Smooth muscle cell (in vitro differentiated cells): Measurements from ENCODE around the gene BPI. TPM values are rescaled to one million over a fixed set of nuclear protein-coding genes. Genes with fewer than 3 reads are reported as not detected.

Experiments
- DNase-seq: peaks from one replicate; lab custom pipeline; 2025; ENCODE audit not compliant: unreplicated experiment; lab: John Stamatoyannopoulos, UW
- H2AFZ ChIP-seq: fragments of 200-600 bp; sonication (generic); 2 replicates; pipeline ENCODE4 v1.6.0; 2016; ENCODE audit warnings: antibody characterized with exemption, low read depth, mild to moderate bottlenecking
- H3F3A ChIP-seq: fragments of 200-600 bp; sonication (generic); 2 replicates; pipeline ENCODE4 v1.6.0; 2017; ENCODE audit warnings: antibody characterized with exemption, low read depth
- H3K27ac ChIP-seq: fragments of 200-600 bp; sonication (generic); 2 replicates; pipeline ENCODE4 v1.5.1; 2016; ENCODE audit warnings: low read depth, mild to moderate bottlenecking
- H3K27me3 ChIP-seq: fragments of 200-600 bp; sonication (generic); 2 replicates; pipeline ENCODE4 v1.6.1; 2016; ENCODE audit warnings: low read depth, mild to moderate bottlenecking
- H3K36me3 ChIP-seq: fragments of 200-600 bp; sonication (generic); 2 replicates; pipeline ENCODE4 v1.5.1; 2016; ENCODE audit warnings: low read depth
- H3K4me1 ChIP-seq: fragments of 200-600 bp; sonication (generic); 2 replicates; pipeline ENCODE4 v1.5.1; 2016; ENCODE audit warnings: low read depth
- H3K4me2 ChIP-seq: fragments of 200-600 bp; sonication (generic); 2 replicates; pipeline ENCODE4 v1.6.0; 2016; ENCODE audit warnings: mild to moderate bottlenecking
- H3K4me3 ChIP-seq: fragments of 200-600 bp; sonication (generic); 2 replicates; pipeline ENCODE4 v1.5.1; 2016; ENCODE audit warnings: mild to moderate bottlenecking
- H3K79me2 ChIP-seq: fragments of 200-600 bp; sonication (generic); 2 replicates; pipeline ENCODE4 v1.6.0; 2016; ENCODE audit warnings: low read depth, mild to moderate bottlenecking
- H3K9ac ChIP-seq: fragments of 200-600 bp; sonication (generic); 2 replicates; pipeline ENCODE4 v1.6.0; 2016; ENCODE audit warnings: low read depth
- H3K9me3 ChIP-seq: fragments of 200-600 bp; sonication (generic); replicated peaks from 2 replicates; pipeline ENCODE4 v1.5.1; 2016; ENCODE audit warnings: low read depth
- H4K20me1 ChIP-seq: fragments of 200-600 bp; sonication (generic); 2 replicates; pipeline ENCODE4 v1.6.0; 2016; ENCODE audit warnings: low read depth
- WGBS: methylation state at CpG from one replicate; pipeline ENCODE4 v1.1.7; 2016; ENCODE audit warnings: low lambda C conversion rate; 5-methylcytosine and 5-hydroxymethylcytosine counted together
- polyA plus RNA-seq: library from polyadenylated mRNA; unstranded; fragments of >200 nt; fragmentation: Nextera tagmentation; extraction: Ambion mirVana; gene quantifications from 2 replicates; pipeline ENCODE4 v1.2.1, GENCODE V29; 2016
- total RNA-seq: library from RNA; depleted of rRNA; stranded (reverse); fragments of >200 nt; gene quantifications from 2 replicates; pipeline ENCODE4 v1.2.3, GENCODE V29; 2014
- TF ChIP-seq, protein P1 (sequence below): fragments of 200-600 bp; sonication (generic); IDR thresholded peaks from 2 replicates; pipeline ENCODE4 v1.5.1; 2017; ENCODE audit warnings: borderline replicate concordance, mild to moderate bottlenecking, antibody characterized with exemption; ENCODE audit not compliant: insufficient read depth, poor library complexity, severe bottlenecking

Gene BPI
- total and polyA plus RNA-seq, 2 experiments from 2014 or later = not detected

DNA sequence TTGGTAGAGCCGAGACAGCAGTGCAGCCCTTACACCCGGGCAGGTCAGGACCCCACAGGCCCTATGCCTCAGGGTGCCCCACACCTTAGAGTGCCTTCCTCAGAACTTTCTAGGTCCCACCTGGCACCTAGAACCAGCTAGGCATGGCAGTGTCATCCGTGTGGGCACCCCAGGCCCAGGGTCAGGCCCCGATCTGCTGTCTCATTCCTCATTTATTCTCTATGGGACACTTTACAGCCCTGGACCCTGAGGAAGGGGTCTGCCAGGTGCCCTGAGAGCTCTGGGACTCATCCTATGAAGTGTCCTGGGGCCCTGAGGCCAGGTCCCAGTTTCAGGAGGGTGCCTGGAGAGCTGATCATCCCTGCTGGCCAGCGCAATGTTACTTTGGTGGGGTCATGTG lies 8.1 kb upstream of the BPI start:
- no peaks in the 10 kb centered on the region for H3K36me3 ChIP-seq
- TF ChIP-seq, protein P1, sequence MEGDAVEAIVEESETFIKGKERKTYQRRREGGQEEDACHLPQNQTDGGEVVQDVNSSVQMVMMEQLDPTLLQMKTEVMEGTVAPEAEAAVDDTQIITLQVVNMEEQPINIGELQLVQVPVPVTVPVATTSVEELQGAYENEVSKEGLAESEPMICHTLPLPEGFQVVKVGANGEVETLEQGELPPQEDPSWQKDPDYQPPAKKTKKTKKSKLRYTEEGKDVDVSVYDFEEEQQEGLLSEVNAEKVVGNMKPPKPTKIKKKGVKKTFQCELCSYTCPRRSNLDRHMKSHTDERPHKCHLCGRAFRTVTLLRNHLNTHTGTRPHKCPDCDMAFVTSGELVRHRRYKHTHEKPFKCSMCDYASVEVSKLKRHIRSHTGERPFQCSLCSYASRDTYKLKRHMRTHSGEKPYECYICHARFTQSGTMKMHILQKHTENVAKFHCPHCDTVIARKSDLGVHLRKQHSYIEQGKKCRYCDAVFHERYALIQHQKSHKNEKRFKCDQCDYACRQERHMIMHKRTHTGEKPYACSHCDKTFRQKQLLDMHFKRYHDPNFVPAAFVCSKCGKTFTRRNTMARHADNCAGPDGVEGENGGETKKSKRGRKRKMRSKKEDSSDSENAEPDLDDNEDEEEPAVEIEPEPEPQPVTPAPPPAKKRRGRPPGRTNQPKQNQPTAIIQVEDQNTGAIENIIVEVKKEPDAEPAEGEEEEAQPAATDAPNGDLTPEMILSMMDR = no peak
- no peaks in the 10 kb centered on the region for H3K9me3 ChIP-seq
- H3K9ac ChIP-seq = no peak overlapping the region
- no peak for DNase-seq
- no peak overlapping the region for H2AFZ ChIP-seq
- no peaks in the 10 kb centered on the region for H3K79me2 ChIP-seq
- no peak overlapping the region for H3K4me2 ChIP-seq
- H4K20me1 ChIP-seq = no peaks in the 10 kb centered on the region
- H3F3A ChIP-seq = no peaks in the 10 kb centered on the region
- H3K27me3 ChIP-seq = no peaks in the 10 kb centered on the region
- no peak overlapping the region for H3K27ac ChIP-seq
- no peak overlapping the region for H3K4me3 ChIP-seq
- WGBS = 94% methylated on average over 5 of the region's 5 CpGs
- H3K4me1 ChIP-seq = peaks cover 7% of the 10 kb centered on the region

DNA sequence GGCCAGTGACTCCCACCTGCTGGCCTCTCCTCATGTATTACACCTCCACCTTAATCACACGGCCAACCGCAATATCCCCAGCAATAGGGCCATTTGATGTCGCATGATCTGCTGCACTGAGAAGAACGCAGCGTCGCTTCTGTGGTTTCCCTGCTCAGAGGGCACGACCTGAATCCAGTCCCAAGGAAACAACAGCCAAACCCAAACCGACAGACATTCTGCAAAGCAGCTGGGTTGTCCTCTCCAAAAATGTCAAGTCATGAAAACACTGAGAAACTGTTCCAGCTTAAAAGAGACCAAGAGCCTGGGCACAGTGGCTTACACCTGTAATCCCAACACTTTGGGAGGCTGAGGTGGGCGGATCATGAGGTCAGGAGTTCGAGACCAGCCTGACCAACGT lies 7.5 kb upstream of the BPI start:
- H2AFZ ChIP-seq = no peak overlapping the region
- WGBS = 94% methylated on average over 11 of the region's 11 CpGs
- H3K4me2 ChIP-seq = no peak overlapping the region
- no peaks in the 10 kb centered on the region for H3K27me3 ChIP-seq
- no peaks in the 10 kb centered on the region for H3K36me3 ChIP-seq
- no peaks in the 10 kb centered on the region for H3K9me3 ChIP-seq
- no peak overlapping the region for H3K27ac ChIP-seq
- no peaks in the 10 kb centered on the region for H3K79me2 ChIP-seq
- TF ChIP-seq, protein P1 = no peak
- no peaks in the 10 kb centered on the region for H3F3A ChIP-seq
- H3K9ac ChIP-seq = no peak overlapping the region
- DNase-seq = no peak
- H3K4me3 ChIP-seq = no peak overlapping the region
- peaks cover 7% of the 10 kb centered on the region for H3K4me1 ChIP-seq
- H4K20me1 ChIP-seq = no peaks in the 10 kb centered on the region

DNA sequence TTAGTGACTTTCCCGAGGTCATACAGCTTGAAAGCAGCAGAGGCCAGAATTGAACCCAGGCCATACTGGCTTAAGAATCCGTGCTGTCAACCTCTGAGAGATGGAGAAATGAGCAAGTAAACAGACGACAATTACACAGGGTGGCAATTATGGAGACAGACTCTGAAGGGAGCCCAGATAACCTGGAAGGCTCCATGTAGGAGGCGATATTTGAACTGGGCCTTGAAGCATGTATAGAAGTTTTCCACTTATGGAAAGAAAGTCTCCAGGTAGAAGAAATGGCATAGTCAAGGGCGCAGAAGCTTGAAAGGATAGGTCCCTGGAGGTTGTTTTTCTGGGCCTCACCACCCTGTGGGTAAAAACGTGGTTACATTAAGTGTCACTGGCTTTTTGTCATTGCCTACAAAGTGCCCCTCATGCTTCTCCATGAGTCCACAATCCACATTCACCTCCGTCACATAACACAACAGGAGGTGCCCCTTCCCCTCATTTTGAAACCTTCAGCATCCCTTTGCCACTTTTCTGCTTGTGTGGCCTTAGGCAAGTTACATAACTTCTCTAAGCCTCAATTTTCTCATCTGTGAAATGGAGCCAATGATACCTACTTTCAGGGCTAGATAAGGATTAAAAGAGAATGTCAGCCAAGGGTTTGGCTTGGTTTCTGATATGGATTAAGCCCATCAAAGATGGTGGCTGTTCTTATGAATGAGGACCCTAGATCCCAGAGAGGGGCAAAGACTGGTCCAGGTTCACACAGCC lies 5.9 kb upstream of the BPI start:
- TF ChIP-seq, protein P1 = no peak
- no peaks in the 10 kb centered on the region for H3K79me2 ChIP-seq
- peaks cover 7% of the 10 kb centered on the region for H3K4me1 ChIP-seq
- WGBS = 93% methylated on average over 7 of the region's 7 CpGs
- H4K20me1 ChIP-seq = no peaks in the 10 kb centered on the region
- no peaks in the 10 kb centered on the region for H3F3A ChIP-seq
- no peak overlapping the region for H3K27ac ChIP-seq
- H3K36me3 ChIP-seq = no peaks in the 10 kb centered on the region
- H2AFZ ChIP-seq = no peak overlapping the region
- H3K4me3 ChIP-seq = no peak overlapping the region
- H3K9me3 ChIP-seq = no peaks in the 10 kb centered on the region
- DNase-seq = no peak
- H3K9ac ChIP-seq = no peak overlapping the region
- H3K4me2 ChIP-seq = no peak overlapping the region
- H3K27me3 ChIP-seq = no peaks in the 10 kb centered on the region

DNA sequence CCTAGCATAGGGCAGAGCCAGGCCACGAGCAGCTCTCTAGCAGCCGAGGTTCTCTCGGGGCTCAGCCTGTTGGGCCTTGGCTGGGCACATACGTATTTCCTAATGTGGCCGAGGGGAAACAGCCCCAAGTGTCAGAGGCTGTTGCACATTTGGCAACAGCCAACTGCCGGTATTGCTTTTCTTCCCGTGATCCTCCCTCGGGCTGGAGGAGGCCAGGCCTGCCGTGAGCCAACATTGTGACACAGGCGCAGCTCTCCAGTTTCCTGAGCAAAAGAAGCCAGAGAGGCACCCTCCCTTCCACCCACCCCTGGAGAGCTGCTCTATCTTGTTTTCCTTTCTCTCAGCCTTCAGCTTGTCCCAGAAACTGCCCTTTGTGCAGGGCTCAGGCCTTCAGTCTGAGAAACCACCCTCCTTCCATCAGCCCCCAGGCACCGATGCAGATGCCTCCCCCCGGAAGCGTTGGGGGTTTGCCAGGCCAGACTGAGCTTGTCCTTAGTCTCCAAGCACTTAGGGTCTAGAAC lies 5.1 kb upstream of the BPI start:
- H3K27ac ChIP-seq = no peak overlapping the region
- no peak for DNase-seq
- WGBS = 78% methylated on average over 13 of the region's 13 CpGs

More for the DNA sequence above, 5.1 kb upstream of the BPI start:
- Histone ChIP-seq H3K4me3 (no peak overlapping the region), H3F3A (no peaks in the 10 kb centered on the region), H3K9ac (no peak overlapping the region), H3K4me2 (no peak overlapping the region), H2AFZ (peak overlapping the region; percentile 27), H3K4me1 (peaks cover 7% of the 10 kb centered on the region), H3K27me3 (no peaks in the 10 kb centered on the region), H3K9me3 (no peaks in the 10 kb centered on the region), H3K36me3 (no peaks in the 10 kb centered on the region), H3K79me2 (no peaks in the 10 kb centered on the region), H4K20me1 (no peaks in the 10 kb centered on the region)
- TF ChIP-seq, protein P1 = no peak
